Activated CD8-positive, alpha-beta memory T cell treated with anti-CD3 and anti-CD28 coated beads, Interleukin-2, amount 10 ng/mL, durations not matched to agents 7 days and 5 days (primary cell): ENCODE data around the gene TMPRSS2. TPM values are rescaled to one million over a fixed set of nuclear protein-coding genes. Genes with fewer than 3 reads are reported as not detected.
"Not testable (repeated sequence)": the region's sequence is repeated elsewhere in the genome, so short reads cannot be mapped to it uniquely, and the experiment has no call there.

Experiments used
- ATAC-seq: fragments of 150-1000 bp; cut with Tn5 transposase; one replicate; pipeline ENCODE4 v1.10.0; 2021; ENCODE audit warnings: moderate library complexity
- CTCF ChIA-PET: fragments of 350-600 bp; sonication (Branson Sonifier 250); formaldehyde crosslinking; loops from one replicate; lab custom pipeline; 2021; ENCODE audit warnings: antibody characterized with exemption; lab: Charles Lee
- DNase-seq: peaks from one replicate; pipeline ENCODE4 v3.0.0-alpha.2; 2020
- H3K27ac Mint-ChIP-seq: one replicate; pipeline ENCODE4 v1.8.0; 2021; ENCODE audit warnings: mild to moderate bottlenecking, mixed read lengths
- H3K27me3 Mint-ChIP-seq: one replicate; pipeline ENCODE4 v1.8.0; 2021; ENCODE audit warnings: mixed read lengths
- H3K36me3 Mint-ChIP-seq: one replicate; pipeline ENCODE4 v1.8.0; 2021; ENCODE audit warnings: mild to moderate bottlenecking, mixed read lengths
- H3K4me1 Mint-ChIP-seq: one replicate; pipeline ENCODE4 v1.8.0; 2021; ENCODE audit warnings: mixed read lengths
- H3K4me3 Mint-ChIP-seq: one replicate; pipeline ENCODE4 v1.8.0; 2021; ENCODE audit warnings: mild to moderate bottlenecking, moderate library complexity, mixed read lengths
- H3K9me3 Mint-ChIP-seq: one replicate; pipeline ENCODE4 v1.8.0; 2022; ENCODE audit warnings: low read depth, mixed read lengths
- total RNA-seq, 2 experiments: library from RNA; stranded (reverse); gene quantifications; one replicate each; pipeline ENCODE4 v1.2.3, GENCODE V29; 2021

TMPRSS2 gene
- total RNA-seq, 2 experiments from 2014 or later, result not detected

DNA sequence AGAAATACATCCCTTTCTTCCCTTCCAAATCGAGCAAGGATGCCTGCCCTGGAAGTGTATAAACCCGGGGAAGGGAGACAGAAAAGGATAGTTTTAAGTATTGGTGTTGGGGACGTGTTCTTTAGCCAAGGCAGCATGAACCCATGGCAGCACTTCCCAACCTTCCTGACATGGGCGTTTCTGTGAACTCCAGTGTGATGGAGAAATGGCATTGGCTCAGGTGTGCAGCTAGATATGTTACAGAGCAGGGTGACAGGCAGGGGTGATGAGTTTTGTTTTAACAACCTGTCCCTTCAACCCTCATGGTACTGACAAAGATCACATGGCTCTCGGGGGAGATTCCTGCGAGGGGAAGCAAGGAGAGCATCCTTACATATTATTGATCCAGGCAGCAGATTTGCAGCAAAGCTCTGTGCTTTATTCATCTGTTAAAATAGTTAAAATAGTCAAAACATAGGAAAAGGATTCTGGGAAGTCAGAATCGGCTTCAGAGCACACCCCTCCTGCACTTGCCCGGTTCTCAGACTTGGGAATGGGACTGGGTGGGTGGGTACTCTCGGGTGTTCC, 78.0 kb downstream of the TMPRSS2 start:
- DNase-seq, result peak; percentile 33
- Mint-ChIP-seq H3K4me3 (peak overlapping the region; percentile 87), H3K4me1 (peaks cover 74% of the 10 kb centered on the region), H3K36me3 (peaks cover 90% of the 10 kb centered on the region), H3K27ac (peak overlapping the region; percentile 71), H3K27me3 (no peaks in the 10 kb centered on the region), H3K9me3 (no peaks in the 10 kb centered on the region)
- no peak for ATAC-seq
- CTCF ChIA-PET, result interaction anchor here (2.0 to 2.2 kb wide), 2 partner anchors 10 to 147 kb away, joined by 4 to 6 read pairs; no protein-coding TSS in a partner anchor

DNA sequence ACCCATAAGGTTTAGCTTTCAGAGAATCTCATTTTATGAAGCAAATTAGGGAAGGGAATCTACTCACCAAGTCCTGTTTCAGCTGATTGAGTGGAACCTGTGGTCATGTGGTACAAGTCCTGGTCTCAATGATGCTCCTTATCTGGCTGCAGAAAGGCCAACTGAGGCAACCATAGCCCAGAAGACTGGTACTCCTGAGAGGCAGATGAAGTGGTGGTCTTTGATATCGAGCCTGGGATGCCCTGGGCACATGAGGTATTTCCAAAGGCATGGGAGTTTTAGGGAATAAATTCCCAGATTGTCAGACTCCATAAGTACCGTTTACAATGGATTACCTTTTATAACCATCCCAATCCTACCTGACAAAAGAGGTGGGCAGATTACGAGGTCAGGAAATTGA, 78.7 kb downstream of the TMPRSS2 start:
- peaks cover 75% of the 10 kb centered on the region for H3K4me1 Mint-ChIP-seq
- H3K36me3 Mint-ChIP-seq, result peaks cover 88% of the 10 kb centered on the region
- no peaks in the 10 kb centered on the region for H3K27me3 Mint-ChIP-seq
- ATAC-seq (no peak), DNase-seq (peak; percentile 33)
- H3K27ac Mint-ChIP-seq, result peak overlapping the region; percentile 36
- peak overlapping the region; percentile 87 for H3K4me3 Mint-ChIP-seq
- CTCF ChIA-PET, result no interaction called here
- H3K9me3 Mint-ChIP-seq, result no peaks in the 10 kb centered on the region

DNA sequence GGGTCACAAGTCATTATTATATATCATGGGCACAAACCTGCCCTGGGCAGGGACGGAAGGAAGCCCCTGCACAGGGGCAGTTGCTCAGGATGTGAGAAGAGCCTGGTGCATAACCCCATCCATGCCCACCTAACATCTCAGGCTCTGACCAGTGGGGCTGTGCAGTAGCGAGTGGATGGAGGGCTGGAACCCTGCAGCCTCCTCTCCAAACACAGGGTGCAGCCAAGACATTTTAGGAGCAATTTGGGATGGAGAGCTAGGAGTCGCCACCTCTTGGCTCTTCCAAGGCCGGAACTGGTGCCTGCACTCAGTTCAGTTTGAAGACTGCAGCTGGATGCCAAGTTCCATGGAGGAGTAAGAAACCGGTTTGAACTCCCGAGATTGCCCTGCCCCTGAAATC, 79.1 kb downstream of the TMPRSS2 start:
- Mint-ChIP-seq H3K27ac (peak overlapping the region; percentile 100), H3K27me3 (no peaks in the 10 kb centered on the region), H3K36me3 (peaks cover 83% of the 10 kb centered on the region), H3K4me3 (peak overlapping the region; percentile 87), H3K9me3 (no peaks in the 10 kb centered on the region), H3K4me1 (peaks cover 77% of the 10 kb centered on the region)
- peak; percentile 28 for DNase-seq
- CTCF ChIA-PET, result no interaction called here
- ATAC-seq, result no peak

GRCh38 chr21:41428311-41428710, 79.6 kb downstream of the TMPRSS2 start:
- peaks cover 78% of the 10 kb centered on the region for H3K4me1 Mint-ChIP-seq
- CTCF ChIA-PET, result no interaction called here
- peak; percentile 38 for DNase-seq
- no peaks in the 10 kb centered on the region for H3K27me3 Mint-ChIP-seq
- peak overlapping the region; percentile 100 for H3K27ac Mint-ChIP-seq
- H3K4me3 Mint-ChIP-seq, result peak overlapping the region; percentile 87
- peaks cover 81% of the 10 kb centered on the region for H3K36me3 Mint-ChIP-seq
- no peak for ATAC-seq
- H3K9me3 Mint-ChIP-seq, result no peaks in the 10 kb centered on the region

GRCh38 chr21:41427556-41427955, 80.4 kb downstream of the TMPRSS2 start:
- H3K36me3 Mint-ChIP-seq, result peaks cover 79% of the 10 kb centered on the region
- H3K4me3 Mint-ChIP-seq, result peak overlapping the region; percentile 87
- peak overlapping the region; percentile 100 for H3K27ac Mint-ChIP-seq
- CTCF ChIA-PET, result no interaction called here
- H3K4me1 Mint-ChIP-seq, result peaks cover 78% of the 10 kb centered on the region
- H3K9me3 Mint-ChIP-seq, result no peaks in the 10 kb centered on the region
- ATAC-seq, result no peak
- DNase-seq, result peak; percentile 38
- no peaks in the 10 kb centered on the region for H3K27me3 Mint-ChIP-seq

GRCh38 chr21:41426676-41427404, 81.1 kb downstream of the TMPRSS2 start:
- H3K27me3 Mint-ChIP-seq, result no peaks in the 10 kb centered on the region
- CTCF ChIA-PET, result interaction anchor here (1.5 kb wide), 1 partner anchor 64 kb away, joined by 5 read pairs; no protein-coding TSS in a partner anchor
- DNase-seq, result peak; percentile 53

GRCh38 chr21:41425954-41426675, 81.8 kb downstream of the TMPRSS2 start, which contains the start of gene MX1:
MX1 (plus strand) TSS chr21:41426239; CDS start chr21:41432071, 5,832 bp downstream.
- peak; percentile 97 for ATAC-seq
- CTCF ChIA-PET, result interaction anchor here (0.7 to 1.5 kb wide), 2 partner anchors 15 to 63 kb away, joined by 3 to 5 read pairs; no protein-coding TSS in a partner anchor
- Mint-ChIP-seq H3K36me3 (peaks cover 69% of the 10 kb centered on the region), H3K4me1 (peaks cover 80% of the 10 kb centered on the region), H3K4me3 (peak within 1 kb of the TSS; percentile 87), H3K27ac (peak within 1 kb of the TSS; percentile 100), H3K27me3 (no peaks in the 10 kb centered on the region), H3K9me3 (no peaks in the 10 kb centered on the region)
- peak; percentile 97 for DNase-seq

More at GRCh38 chr21:41426676-41427404, 81.1 kb downstream of the TMPRSS2 start:
- no peaks in the 10 kb centered on the region for H3K9me3 Mint-ChIP-seq
- peak overlapping the region; percentile 87 for H3K4me3 Mint-ChIP-seq
- H3K27ac Mint-ChIP-seq, result peak overlapping the region; percentile 100
- peaks cover 75% of the 10 kb centered on the region for H3K36me3 Mint-ChIP-seq
- H3K4me1 Mint-ChIP-seq, result peaks cover 78% of the 10 kb centered on the region
- ATAC-seq, result peak; percentile 5

- CTCF ChIA-PET, result interaction anchor here (1.5 kb wide), 1 partner anchor 62 kb away, joined by 5 read pairs; no protein-coding TSS in a partner anchor
- Mint-ChIP-seq H3K36me3 (peaks cover 64% of the 10 kb centered on the region), H3K9me3 (no peaks in the 10 kb centered on the region)
Measured at GRCh38 chr21:41425588-41425953, 82.4 kb downstream of the TMPRSS2 start.

GRCh38 chr21:41423305-41423636, 84.7 kb downstream of the TMPRSS2 start:
- Mint-ChIP-seq H3K4me1 (peaks cover 70% of the 10 kb centered on the region), H3K27ac (peak overlapping the region; percentile 100), H3K36me3 (peaks cover 43% of the 10 kb centered on the region)
- H3K4me3 Mint-ChIP-seq, H3K27me3 Mint-ChIP-seq, H3K9me3 Mint-ChIP-seq, ATAC-seq: not testable (repeated sequence)
- DNase-seq, result peak; percentile 39
- CTCF ChIA-PET, result interaction anchor here (1.0 to 1.9 kb wide), 5 partner anchors 12 to 139 kb away, joined by 3 to 6 read pairs (median 4); partner anchors contain the start of gene MX2

More at GRCh38 chr21:41425588-41425953, 82.4 kb downstream of the TMPRSS2 start:
- Mint-ChIP-seq H3K4me1 (peaks cover 82% of the 10 kb centered on the region), H3K27me3 (no peaks in the 10 kb centered on the region), H3K4me3 (peak overlapping the region; percentile 87), H3K27ac (peak overlapping the region; percentile 100)
- DNase-seq, result no peak
- no peak for ATAC-seq

DNA sequence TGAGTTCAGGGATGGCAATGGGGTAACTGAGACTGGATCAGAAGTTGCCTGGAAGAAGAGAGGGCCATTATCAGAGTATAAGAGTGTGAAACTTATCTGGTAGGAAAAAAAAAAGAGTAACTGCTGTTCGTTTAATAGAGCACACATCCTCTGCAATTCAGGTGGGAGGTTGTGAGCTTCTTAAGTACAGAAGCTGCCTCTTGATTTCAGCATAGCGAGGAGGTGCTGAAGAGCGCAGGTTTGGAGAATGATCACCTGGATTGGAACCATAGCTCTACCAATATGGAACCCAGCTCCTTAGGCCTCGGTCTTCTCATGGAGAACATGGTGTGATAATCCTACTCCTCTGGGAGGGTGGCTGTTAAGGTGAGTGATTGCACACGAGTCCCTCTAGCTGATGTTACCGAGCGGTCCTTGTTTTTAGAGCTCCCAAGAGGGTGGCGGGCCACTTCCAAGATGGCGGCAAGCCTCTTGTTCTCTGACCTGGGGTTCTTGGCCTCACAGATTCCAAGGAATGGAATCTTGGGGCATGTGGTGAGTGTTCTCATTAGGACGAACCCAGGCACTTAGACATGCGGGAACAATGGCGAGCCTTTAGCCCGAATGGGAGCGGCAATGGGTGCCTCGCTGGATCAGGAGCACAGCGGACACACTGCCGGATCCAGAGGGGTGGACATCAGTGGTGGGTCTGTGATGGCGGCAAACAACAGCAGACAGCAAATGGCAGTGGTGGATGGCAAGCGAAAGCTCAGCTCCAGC, 85.2 kb downstream of the TMPRSS2 start:
- Mint-ChIP-seq H3K4me3 (no peak overlapping the region), H3K36me3 (peaks cover 37% of the 10 kb centered on the region), H3K27ac (peak overlapping the region; percentile 100), H3K9me3 (no peaks in the 10 kb centered on the region), H3K4me1 (peaks cover 65% of the 10 kb centered on the region), H3K27me3 (no peaks in the 10 kb centered on the region)
- ATAC-seq (no peak), DNase-seq (no peak)
- CTCF ChIA-PET, result interaction anchor here (1.0 to 1.9 kb wide), 4 partner anchors 11 to 62 kb away, joined by 3 to 6 read pairs (median 4); partner anchors contain the start of gene MX2

DNA sequence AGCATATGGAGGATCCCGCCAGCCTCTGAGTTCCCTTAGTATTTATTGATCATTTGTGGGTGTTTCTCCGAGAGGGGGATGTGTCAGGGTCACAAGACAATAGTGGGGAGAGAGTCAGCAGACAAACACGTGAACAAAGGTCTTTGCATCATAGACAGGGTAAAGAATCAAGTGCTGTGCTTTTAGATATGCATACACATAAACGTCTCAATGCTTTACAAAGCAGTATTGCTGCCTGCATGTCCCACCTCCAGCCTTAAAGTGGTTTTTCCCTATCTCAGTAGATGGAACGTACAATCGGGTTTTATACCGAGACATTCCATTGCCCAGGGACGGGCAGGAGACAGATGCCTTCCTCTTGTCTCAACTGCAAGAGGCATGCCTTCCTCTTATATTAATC, 87.0 kb downstream of the TMPRSS2 start:
- Mint-ChIP-seq H3K27ac (peak overlapping the region; percentile 100), H3K4me3 (peak overlapping the region; percentile 90), H3K4me1 (peaks cover 59% of the 10 kb centered on the region), H3K36me3 (peaks cover 29% of the 10 kb centered on the region)
- H3K9me3 Mint-ChIP-seq, CTCF ChIA-PET, H3K27me3 Mint-ChIP-seq, ATAC-seq: not testable (repeated sequence)
- DNase-seq, result peak; percentile 32

- CTCF ChIA-PET, result no interaction called here
- ATAC-seq (peak; percentile 84), DNase-seq (peak; percentile 83)
- H3K36me3 Mint-ChIP-seq, result peaks cover 23% of the 10 kb centered on the region
- H3K9me3 Mint-ChIP-seq, result no peaks in the 10 kb centered on the region
- peaks cover 10% of the 10 kb centered on the region for H3K27me3 Mint-ChIP-seq
- H3K27ac Mint-ChIP-seq, result peak overlapping the region; percentile 100
- H3K4me3 Mint-ChIP-seq, result peak overlapping the region; percentile 90
- H3K4me1 Mint-ChIP-seq, result peaks cover 53% of the 10 kb centered on the region
Measured at GRCh38 chr21:41419921-41420862, 87.8 kb downstream of the TMPRSS2 start.
